ENCODE data around the gene SET.

DNA sequence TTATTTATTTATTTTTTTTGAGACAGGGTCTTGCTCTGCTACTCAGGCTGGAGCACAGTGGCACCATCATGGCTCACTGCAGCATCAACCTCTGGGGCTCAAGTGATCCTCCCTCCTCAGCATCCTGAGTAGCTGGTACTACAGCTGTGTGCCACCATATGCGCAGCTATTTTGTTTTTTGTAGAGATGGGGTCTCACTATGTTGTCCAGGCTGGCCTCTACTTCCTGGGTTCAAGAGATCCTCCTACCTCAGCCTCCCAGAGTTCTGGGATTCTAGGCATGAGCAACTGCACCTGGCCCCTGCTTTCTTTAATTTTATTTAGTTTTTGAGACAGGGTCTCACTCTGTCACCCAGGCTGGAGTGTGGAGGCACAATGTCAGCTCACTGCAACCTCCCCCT lies 54.4 kb downstream of the SET start:
- TF ChIP-seq, protein P1, sequence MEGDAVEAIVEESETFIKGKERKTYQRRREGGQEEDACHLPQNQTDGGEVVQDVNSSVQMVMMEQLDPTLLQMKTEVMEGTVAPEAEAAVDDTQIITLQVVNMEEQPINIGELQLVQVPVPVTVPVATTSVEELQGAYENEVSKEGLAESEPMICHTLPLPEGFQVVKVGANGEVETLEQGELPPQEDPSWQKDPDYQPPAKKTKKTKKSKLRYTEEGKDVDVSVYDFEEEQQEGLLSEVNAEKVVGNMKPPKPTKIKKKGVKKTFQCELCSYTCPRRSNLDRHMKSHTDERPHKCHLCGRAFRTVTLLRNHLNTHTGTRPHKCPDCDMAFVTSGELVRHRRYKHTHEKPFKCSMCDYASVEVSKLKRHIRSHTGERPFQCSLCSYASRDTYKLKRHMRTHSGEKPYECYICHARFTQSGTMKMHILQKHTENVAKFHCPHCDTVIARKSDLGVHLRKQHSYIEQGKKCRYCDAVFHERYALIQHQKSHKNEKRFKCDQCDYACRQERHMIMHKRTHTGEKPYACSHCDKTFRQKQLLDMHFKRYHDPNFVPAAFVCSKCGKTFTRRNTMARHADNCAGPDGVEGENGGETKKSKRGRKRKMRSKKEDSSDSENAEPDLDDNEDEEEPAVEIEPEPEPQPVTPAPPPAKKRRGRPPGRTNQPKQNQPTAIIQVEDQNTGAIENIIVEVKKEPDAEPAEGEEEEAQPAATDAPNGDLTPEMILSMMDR (IDR thresholded peaks at IDR 0.05): no peak
- no peak for TF ChIP-seq POLR2A (IDR thresholded peaks at IDR 0.05)
